Vagina (tissue), 2 donors: Measurements from ENCODE around the gene HSD3B1.

Source experiments
- POLR2AphosphoS5 ChIP-seq, 2 donors: sonication (generic); formaldehyde crosslinking; IDR thresholded peaks; one replicate each; pipeline ENCODE4 v1.9.0; 2017; ENCODE audit warnings: antibody characterized with exemption in 2 of 2, mild to moderate bottlenecking in 2 of 2, low read depth in 1 of 2; ENCODE audit not compliant: insufficient read depth in 1 of 2
- TF ChIP-seq, protein P1 (sequence below), 3 experiments: fragments of 450-650 bp in 2 of 3; fragments of 200-600 bp in 1 of 3; sonication (generic) in 1 of 3; IDR thresholded peaks; one replicate each; pipeline ENCODE4 v1.5.1; 2017 to 2019; ENCODE audit warnings: antibody characterized with exemption in 3 of 3, mild to moderate bottlenecking in 2 of 3, moderate library complexity in 2 of 3

DNA sequence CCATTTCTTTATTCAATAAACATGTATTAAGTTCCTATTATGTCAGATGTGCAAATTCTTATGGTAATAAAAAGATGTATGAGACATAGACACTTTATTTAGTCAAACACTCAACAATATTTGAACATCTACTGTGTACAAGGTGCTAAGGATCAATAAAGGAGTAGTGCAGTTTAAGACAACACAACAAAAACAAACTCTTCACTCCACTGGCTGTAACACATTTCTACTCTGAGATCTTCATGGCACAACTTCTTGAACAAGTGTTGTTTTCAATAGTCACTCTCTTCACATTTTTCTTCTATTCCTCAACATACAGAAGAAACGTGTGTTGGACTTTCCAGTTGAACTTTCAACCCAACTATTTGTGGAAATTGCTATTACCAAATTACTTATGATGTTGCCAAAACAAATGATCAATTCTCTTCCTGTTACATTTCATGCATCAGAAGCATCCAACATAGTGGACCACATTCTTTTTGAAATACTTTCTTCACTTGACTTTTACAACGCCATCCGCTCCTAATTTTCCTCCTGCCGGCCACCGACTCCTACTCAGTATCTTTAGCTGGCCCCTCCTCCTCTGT is 25.4 kb downstream of the HSD3B1 start:
- TF ChIP-seq, protein P1, sequence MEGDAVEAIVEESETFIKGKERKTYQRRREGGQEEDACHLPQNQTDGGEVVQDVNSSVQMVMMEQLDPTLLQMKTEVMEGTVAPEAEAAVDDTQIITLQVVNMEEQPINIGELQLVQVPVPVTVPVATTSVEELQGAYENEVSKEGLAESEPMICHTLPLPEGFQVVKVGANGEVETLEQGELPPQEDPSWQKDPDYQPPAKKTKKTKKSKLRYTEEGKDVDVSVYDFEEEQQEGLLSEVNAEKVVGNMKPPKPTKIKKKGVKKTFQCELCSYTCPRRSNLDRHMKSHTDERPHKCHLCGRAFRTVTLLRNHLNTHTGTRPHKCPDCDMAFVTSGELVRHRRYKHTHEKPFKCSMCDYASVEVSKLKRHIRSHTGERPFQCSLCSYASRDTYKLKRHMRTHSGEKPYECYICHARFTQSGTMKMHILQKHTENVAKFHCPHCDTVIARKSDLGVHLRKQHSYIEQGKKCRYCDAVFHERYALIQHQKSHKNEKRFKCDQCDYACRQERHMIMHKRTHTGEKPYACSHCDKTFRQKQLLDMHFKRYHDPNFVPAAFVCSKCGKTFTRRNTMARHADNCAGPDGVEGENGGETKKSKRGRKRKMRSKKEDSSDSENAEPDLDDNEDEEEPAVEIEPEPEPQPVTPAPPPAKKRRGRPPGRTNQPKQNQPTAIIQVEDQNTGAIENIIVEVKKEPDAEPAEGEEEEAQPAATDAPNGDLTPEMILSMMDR (IDR thresholded peaks at IDR 0.05): no peak
- no peak for TF ChIP-seq POLR2AphosphoS5 (IDR thresholded peaks at IDR 0.05; ENCODE audit: insufficient read depth in 1 of 2, low read depth in 1 of 2)
